Measurements from ENCODE around the gene DOK3.

- no peak for TF ChIP-seq POLR2A (IDR thresholded peaks at IDR 0.05; ENCODE audit: low read length)
- TF ChIP-seq GATA1 (IDR thresholded peaks at IDR 0.05; ENCODE audit: low read depth, low read length): no peak
Observed at GRCh38 chr5:177508221-177508611, 1.4 kb downstream of the DOK3 start.

All from erythroblast (primary cell).